Esophagus muscularis mucosa (tissue), 4 donors: ENCODE measurements around the gene PAFAH1B2.

Source experiments
- EP300 ChIP-seq: sonication (generic); formaldehyde crosslinking; IDR thresholded peaks from one replicate; pipeline ENCODE4 v1.6.1; 2017; ENCODE audit warnings: antibody characterized with exemption
- POLR2A ChIP-seq: fragments of 450-650 bp; IDR thresholded peaks from one replicate; pipeline ENCODE4 v1.6.1; 2017; ENCODE audit warnings: antibody characterized with exemption, moderate library complexity, mild to moderate bottlenecking, low read depth
- POLR2AphosphoS5 ChIP-seq, 2 donors: sonication (generic); formaldehyde crosslinking; IDR thresholded peaks; one replicate each; pipeline ENCODE4 v1.6.1; 2017; ENCODE audit warnings: antibody characterized with exemption in 2 of 2
- TF ChIP-seq, protein P1 (sequence below), 3 experiments: fragments of 200-600 bp in 2 of 3; fragments of 450-650 bp in 1 of 3; sonication (generic) in 2 of 3; IDR thresholded peaks; one replicate each; pipeline ENCODE4 v1.5.1; 2017 to 2019; ENCODE audit warnings: antibody characterized with exemption in 3 of 3, mild to moderate bottlenecking in 2 of 3, moderate library complexity in 1 of 3

DNA sequence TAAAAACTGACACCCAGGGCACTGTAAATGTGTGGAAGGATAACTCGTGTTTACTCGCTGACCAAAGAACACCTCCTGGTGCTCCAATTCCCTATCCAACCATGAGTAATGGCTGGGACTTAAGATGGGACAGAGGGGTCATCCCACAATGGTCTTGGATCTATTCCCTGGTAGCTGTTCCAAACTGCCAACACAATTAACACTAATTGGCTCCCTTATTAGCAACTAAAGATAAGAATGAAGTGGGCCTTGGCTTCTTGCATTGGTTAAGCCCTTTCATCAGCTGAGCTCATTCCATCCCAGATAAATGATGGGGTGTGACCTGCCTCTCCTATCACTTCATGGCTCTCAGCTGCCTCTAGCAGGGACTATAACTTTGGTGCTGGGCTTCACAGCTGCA is 44.4 kb upstream of the PAFAH1B2 start:
- TF ChIP-seq, protein P1, sequence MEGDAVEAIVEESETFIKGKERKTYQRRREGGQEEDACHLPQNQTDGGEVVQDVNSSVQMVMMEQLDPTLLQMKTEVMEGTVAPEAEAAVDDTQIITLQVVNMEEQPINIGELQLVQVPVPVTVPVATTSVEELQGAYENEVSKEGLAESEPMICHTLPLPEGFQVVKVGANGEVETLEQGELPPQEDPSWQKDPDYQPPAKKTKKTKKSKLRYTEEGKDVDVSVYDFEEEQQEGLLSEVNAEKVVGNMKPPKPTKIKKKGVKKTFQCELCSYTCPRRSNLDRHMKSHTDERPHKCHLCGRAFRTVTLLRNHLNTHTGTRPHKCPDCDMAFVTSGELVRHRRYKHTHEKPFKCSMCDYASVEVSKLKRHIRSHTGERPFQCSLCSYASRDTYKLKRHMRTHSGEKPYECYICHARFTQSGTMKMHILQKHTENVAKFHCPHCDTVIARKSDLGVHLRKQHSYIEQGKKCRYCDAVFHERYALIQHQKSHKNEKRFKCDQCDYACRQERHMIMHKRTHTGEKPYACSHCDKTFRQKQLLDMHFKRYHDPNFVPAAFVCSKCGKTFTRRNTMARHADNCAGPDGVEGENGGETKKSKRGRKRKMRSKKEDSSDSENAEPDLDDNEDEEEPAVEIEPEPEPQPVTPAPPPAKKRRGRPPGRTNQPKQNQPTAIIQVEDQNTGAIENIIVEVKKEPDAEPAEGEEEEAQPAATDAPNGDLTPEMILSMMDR (IDR thresholded peaks at IDR 0.05) = no peak
- TF ChIP-seq POLR2A (no peak), POLR2AphosphoS5 (IDR thresholded peaks at IDR 0.05) (no peak), EP300 (no peak)
